Tibial nerve (tissue), 4 donors: Measurements from ENCODE around the gene NEURL4.

ENCODE experiments used
- CTCF ChIP-seq, 5 experiments: fragments of 200-600 bp in 3 of 5; fragments of 450-650 bp in 2 of 5; sonication (generic) in 3 of 5; IDR thresholded peaks; one replicate each; pipeline ENCODE4 v1.5.1; 2016 to 2019; ENCODE audit warnings: antibody characterized with exemption in 5 of 5, mild to moderate bottlenecking in 3 of 5, moderate library complexity in 2 of 5
- EP300 ChIP-seq, 2 donors: sonication (generic); formaldehyde crosslinking; IDR thresholded peaks; one replicate each; pipeline ENCODE4 v1.6.1; 2017; ENCODE audit warnings: antibody characterized with exemption in 2 of 2, mild to moderate bottlenecking in 1 of 2

DNA sequence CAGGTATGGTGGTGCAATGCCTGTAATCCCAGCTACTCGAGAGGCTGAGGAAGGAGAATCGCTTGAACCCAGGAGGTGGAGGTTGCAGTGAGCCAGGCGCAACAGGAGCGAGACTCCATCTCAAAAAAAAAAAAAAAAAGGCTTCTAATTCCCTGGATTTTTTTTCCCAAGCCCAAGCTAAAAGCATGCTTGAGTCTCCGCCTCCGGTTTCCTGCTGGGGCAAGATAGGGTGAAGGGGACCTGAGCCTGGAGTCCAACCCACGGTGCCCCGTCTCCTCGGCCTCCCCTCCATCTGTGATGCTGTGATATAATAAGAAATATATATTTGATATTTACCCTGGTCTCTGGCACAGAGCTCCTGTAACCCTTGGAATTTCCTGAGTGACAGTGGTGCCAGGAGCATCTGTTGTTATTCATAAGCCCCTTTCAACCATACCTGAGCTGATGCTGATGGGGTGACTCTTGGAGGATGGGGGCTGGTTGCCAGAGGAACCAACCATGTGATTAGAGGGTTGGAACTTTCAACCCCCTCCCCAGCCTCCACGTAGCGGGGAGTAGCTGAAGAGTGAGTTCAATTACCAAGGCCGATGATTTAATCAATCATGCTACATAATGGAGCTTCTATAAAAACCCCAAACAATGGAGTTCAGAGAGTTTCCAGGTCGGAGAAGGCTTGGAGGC lies 38.9 kb upstream of the NEURL4 start:
- TF ChIP-seq CTCF (IDR thresholded peaks at IDR 0.05) (no peak), EP300 (IDR thresholded peaks at IDR 0.05) (no peak)
